ENCODE data around the gene CLMN.

DNA sequence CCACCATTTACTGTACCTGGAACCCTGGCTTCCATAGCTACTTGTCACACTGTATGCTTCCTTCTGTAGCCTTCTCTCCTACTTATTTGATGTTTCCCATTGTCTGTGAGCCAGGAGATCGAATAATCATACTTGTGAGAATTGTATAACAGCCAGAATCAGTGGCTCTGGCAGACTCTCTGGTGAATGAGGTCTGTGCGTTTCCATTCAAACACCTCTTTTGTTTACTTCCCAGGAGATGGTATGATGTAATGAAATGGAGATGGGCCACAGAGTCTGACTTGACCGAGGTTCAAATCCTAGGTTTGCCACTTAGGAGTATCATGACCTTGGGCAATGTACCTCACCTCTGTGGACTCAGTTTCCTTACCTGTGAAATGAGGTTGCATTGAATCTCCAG lies 35.7 kb upstream of the CLMN start:
- TF ChIP-seq, protein P1, sequence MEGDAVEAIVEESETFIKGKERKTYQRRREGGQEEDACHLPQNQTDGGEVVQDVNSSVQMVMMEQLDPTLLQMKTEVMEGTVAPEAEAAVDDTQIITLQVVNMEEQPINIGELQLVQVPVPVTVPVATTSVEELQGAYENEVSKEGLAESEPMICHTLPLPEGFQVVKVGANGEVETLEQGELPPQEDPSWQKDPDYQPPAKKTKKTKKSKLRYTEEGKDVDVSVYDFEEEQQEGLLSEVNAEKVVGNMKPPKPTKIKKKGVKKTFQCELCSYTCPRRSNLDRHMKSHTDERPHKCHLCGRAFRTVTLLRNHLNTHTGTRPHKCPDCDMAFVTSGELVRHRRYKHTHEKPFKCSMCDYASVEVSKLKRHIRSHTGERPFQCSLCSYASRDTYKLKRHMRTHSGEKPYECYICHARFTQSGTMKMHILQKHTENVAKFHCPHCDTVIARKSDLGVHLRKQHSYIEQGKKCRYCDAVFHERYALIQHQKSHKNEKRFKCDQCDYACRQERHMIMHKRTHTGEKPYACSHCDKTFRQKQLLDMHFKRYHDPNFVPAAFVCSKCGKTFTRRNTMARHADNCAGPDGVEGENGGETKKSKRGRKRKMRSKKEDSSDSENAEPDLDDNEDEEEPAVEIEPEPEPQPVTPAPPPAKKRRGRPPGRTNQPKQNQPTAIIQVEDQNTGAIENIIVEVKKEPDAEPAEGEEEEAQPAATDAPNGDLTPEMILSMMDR (IDR thresholded peaks at IDR 0.05) = no peak
- no peak for TF ChIP-seq EZH2phosphoT487 (IDR thresholded peaks at IDR 0.05)

Measured in neural progenitor cell (in vitro differentiated cells).